Embryonic facial prominence (tissue), 1 donor: ENCODE results near the gene HHAT.
"Not testable (repeated sequence)": the region's sequence is repeated elsewhere in the genome, so short reads cannot be mapped to it uniquely, and the experiment has no call there.

ENCODE experiments used
- DNase-seq: peaks from one replicate; pipeline ENCODE4 v3.0.0-alpha.2; 2016; ENCODE audit errors: extremely low spot score

The HHAT gene

DNA sequence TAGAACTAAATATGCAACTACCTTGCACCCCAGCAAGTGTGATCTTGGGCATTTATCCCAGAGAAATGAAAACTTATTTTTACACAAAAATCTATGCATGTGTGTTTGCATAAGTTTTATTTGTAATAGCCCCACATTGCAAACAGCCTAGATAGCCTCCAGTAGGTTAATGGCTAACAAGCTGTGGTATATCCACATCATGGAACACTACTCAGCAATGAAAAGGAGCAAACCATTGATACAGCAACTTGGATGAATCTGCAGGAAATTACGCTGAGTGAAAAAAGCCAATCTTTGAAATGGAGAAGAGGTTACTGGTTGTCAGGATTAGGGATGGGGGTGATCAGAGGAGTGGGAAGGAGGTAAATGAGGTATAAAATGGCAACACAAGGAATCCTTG, 67.8 kb downstream of the HHAT start:
- DNase-seq, result no peak

DNA sequence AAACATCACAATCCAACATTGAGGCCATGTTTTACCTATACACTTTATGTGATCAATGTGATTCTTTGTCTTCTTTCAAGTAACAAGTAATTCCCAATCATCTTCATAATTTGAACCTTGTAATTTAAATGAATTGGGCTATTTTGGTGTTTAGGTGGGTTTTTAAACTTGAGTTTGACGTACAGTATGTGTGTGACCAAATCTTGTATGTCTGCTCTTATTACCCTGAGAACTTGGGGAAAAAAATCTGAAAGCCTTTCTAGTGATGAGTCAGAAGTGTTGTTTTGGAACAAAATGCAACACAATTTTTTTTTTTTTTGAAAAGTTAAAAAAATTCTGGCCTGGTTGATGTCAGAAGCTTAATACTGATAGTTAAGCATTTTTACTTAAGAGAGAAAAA, 68.5 kb downstream of the HHAT start:
- DNase-seq, result no peak

DNA sequence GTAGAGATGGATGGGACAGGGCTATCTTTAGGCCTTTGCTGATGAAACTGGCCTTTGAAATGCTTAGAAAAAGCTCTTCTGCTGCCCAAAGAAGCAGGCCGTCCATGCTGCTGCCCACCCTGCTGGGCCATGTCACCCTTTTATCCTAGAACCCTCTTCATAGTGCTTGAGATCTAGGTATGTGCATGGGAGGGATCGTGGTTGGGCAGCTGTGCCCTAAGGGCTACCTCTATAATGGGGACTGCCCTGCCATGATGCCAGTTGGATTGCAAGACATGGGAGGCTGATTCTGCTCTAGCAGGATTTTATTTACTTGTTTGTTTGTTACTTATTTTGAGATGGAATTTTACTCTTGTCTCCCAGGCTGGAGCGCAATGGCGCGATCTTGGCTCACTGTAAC, 69.0 kb downstream of the HHAT start:
- DNase-seq, result no peak

DNA sequence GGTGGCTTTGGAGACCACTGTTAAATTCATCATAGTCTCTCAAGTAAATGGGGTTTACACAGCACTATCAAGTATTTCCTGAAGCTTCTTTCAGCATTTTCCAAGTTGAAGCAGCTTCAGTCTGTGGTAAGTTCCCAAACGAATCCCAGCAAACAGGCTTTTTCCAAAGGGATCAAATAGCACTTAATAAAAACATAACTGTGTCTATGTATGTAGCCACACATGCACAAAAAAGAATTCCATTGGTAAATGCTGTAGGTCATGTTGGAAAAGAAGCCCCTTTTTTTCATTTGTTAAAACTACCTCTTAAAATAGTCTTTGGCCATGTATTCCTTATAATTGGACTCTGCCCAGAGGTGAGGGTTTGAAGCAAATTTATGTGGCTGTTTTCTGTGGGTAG, 69.8 kb downstream of the HHAT start:
- no peak for DNase-seq

DNA sequence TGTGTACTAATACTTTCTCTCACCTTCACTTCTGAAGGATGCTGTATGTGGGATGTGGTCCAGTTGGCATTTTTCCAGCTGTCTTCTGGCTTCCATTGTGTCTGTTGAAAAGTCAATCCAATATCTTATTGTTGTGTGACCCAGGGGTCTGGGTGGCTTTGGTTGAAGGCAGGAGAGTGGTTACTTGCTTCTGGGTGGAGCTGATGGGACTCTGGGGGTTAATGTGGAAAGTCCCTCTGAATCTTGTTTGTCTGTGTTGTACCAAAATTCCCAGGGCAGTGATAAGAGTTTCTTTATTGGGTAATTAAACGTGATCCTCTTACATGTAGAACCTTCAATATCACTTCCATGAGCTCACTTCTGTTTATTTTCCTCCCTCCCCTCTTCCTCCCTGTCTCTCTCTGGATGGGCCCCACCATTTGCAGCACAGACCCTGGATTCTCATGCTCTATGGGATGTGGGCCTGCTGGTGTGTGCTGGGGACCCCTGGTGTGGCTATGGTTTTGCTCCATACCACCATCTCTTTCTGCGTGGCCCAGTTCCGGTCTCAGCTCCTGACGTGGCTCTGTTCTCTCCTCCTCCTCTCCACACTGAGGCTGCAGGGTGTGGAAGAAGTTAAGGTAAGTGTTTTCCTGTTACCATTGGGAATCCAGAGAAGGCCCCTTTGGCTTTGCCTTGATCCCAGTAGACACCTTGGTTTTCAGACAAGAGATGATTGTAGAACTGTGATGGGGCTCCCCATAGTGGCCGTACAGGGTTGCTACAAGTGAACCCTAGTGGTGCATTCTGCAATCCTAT, 71.5 kb downstream of the HHAT start:
- DNase-seq, result no peak

DNA sequence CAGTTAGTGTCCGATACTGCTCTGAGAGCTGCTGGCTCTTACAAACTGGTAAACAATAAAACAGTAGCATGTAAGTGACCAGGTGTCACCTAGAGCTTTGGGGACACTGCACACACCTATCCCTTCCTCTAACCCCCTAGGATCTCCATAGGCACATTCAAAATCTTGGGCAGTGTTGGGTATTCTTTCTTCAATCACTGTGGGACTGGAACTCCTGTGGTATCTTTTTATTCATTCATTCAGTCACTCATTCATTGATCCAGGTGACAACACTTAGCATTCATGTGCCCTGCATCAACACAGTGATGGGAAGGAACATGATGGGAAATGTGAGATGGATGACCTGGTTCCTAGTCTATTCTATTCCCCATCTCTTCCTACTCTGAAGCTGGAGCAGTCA, 73.9 kb downstream of the HHAT start:
- DNase-seq, result no peak

DNA sequence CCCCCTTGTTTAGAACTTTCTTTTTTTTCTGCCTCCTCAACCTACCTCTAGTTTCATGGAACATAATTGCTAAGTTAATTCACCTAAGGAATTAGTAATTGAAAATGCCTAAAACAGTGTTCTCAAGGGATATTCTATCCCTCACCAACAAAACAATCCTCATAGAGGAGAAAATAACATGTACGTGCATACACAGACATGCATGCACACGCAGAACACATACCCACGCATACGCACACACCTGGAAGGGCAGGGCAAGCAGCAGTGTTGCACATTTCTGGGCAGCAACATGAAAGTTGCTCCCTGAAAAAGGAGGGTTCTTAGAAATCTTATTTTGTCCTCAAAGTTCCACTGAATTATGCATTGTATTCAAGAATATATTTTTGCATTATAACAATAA, 76.6 kb downstream of the HHAT start:
- DNase-seq, result no peak

DNA sequence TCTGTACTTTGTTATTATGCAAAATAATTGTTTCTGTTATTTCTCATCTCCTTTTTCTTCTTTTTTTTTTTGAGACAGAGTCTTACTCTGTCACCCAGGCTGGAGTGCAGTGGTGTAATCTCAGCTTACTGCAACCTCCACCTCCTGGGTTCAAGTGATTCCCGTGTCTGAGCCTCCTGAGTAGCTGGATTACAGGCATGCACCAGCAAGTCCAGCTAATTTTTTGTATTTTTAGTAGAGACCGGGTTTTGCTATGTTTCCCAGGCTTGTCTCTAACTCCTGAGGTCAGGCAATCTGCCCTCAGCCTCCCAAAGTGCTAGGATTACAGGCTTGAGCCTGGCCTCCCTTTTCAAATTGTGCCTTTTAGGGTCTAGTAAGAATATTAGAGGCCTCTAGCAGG, 77.6 kb downstream of the HHAT start:
- DNase-seq, result not testable (repeated sequence)

DNA sequence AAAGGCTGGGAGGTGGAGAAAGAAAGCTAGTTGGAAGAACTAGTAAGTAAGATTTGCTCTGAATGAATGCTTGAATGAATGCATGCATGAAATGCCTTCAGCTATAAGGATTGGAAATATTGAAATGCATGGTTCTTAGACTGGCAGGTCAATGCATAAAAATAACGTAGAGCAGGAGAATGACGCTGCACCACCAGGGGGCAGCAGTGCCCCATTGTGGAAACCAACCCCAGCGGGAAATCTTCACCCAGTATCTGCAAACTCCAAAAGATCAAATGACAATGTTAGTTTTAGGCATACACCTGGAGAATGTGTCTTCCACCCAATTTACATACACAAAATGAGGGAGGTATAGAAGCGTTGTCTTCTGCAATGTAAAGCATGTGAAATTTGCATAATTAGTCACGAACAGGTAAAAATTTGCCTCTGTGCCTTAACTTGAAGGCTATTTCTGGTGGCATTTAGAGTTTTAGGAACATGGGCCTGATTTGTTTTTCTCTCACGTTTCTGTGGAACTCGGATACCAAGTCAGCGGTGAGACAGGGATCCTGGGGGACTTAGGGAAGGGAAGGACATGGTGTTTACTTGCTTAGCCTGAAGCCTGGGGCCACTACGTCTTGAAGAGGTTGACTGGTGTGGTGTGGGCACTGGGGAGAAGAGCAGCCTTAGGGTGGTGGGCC, 78.6 kb downstream of the HHAT start:
- no peak for DNase-seq

DNA sequence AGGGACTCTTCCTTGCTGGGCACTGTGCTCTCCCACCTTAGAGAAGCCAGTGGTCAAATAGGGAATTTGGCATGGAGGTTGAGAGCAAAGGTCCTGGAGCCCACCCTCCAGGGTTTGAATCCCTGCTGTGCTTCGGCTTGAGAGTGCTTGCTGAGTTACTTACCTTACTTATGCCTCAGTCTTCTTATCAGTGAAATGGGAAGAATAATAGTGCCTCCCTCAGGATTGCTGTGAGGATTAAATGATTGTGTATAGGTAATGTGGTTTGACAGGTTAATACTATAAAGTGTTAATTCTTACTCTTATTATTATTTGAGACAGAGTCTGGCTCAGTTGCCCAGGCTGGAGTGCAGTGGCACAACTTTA, 79.2 kb downstream of the HHAT start:
- DNase-seq, result no peak

DNA sequence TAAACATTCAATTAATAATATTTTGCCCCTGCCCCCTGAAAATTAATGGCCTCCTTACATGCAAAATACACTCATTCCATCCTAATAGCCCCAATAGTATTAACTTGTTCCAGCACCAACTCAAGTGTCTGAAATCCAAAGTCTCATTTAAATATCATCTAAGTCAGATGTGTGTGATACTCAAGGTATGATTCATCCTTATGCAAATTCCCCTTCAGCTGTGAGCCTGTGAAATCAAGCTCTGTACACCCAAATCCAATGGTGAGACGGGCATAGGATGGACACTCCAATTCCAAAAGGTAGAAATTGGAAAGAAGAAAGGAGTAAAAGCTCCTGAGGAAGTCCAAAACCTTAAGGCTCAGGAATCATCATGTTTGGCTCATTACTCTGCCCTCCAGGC, 83.5 kb downstream of the HHAT start:
- no peak for DNase-seq

DNA sequence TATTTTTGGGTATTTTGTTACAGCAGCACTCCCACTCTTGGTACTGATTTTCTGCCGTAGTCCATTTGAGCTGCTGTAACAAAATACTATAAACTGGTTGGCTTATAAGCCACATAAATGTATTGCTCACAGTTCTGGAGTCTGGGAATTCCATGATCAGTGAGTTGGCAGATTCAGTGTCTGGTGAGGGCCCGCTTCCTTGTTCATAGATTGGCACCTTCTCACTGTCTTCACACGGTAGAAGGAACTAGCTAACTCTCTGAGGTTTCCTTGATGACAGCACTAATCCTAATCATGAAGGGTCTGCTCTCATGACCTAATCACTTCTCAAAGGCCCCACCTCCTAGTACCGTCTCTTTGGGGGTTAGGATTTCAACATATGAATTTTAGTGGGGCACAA, 85.2 kb downstream of the HHAT start:
- DNase-seq, result no peak

DNA sequence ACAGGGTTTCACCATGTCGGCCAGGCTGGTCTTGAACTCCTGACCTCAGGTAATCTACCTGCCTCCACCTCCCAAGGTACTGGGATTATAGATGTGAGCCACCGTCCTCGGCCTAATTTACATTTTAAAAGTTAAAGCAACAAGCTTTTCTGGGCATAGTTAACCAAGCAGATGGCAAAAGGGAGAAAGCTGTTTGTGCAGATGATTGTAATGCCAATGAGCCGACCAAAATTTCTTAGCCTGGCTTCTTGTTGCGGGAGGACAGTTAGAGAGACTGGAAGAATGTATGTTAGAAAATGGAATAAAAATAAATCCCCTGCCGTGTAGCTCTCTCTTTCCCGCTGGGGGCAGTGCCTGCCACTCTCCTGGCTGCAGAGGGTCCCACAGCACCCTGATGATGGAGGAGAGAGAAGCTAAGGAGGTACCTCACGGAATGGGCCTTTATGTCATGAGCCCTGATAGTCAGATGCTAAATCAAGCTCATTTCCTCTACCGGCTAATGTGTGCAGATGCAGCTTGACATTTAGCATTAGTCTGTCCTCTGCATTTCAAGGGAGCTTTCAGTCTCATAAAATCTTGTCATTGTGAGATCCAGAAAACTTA, 87.2 kb downstream of the HHAT start:
- no peak for DNase-seq

DNA sequence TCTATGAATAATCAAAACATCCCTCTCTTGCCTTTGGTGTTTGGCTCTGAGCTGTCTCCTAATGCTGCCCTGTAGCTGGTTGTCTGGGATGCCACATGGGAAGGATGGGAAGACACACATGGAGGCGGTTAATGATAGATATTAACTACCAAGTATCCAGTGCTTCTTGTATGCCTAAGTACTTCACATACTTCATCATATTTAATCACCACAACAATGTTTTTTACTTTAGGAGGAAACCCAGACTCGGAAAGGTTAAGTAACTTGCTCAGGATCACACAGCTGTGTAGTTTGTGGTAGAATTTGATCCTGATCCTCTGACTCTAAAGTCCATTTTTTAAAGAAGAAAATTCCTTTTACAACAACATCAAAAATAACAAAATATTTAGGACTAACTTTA, 88.0 kb downstream of the HHAT start:
- no peak for DNase-seq

DNA sequence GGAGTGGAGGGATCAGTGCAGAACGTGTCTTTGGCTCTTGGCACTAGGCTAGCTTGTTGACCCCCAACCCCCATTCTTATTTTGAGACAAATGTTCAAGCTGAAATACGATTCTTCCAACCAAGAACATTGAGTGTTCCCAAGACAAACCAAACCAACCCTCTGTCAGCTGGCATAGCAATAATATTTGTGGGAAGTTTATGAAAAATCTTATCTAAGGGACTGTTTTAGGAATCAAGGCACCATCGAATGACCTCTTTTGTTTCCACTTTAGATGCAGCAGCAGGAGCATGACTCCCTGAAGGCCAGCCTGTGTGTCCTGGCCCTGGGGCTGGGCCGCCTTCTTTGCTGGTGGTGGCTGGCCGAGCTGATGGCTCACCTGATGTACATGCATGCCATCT, 89.2 kb downstream of the HHAT start:
- no peak for DNase-seq

DNA sequence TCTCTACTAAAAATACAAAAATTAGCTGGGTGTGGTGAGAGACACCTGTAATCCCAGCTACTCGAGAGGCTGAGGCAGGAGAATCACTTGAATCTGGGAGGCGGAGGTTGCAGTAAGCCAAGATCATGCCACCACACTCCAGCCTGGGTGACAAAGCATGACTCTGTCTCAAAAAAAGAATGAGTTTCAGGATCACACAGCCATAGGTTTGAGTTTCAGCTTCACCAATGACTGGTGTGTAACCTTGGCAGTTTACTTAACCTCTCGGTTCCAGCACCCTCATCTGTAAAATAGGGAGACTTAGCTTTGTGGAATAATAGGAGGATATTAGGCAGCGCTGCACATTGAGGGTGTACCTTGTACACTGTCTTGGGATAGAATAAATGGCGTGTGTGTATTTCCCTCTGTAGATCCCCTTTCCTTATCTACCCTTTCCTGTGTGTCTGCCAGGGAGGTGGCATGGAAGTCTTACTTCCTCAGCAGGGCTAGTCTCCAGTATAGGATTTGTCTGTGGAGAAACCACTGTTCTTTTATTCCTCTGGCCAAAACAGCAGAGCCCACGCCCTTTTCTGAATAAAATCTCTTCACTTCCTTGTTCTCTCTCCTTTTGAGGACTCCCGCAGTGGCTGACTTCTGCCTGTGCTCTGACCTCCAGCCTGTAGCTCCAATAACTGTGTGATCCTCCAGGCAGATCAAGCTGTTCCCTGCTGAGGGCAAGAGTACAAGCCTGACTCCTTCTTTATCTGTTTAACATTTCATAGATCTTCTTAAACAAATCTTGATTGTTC, 90.4 kb downstream of the HHAT start:
- DNase-seq, result no peak

DNA sequence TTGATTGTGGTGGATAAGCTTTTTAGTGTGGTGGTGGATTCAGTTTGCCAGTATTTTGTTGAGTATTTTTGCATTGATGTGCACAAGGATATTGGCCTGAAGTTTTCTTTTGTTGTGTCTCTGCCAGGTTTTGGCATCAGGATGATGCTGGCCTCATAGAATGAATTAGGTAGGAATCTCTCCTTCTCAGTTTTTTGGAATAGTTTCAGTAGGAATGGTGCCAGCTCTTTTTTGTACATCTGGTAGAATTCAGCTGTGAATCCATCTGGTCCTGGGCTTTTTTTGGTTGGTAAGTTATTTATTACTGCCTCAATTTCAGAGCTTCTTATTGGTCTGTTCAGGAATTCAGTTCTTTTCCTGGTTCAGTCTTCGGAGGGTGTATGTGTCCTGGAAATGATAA, 98.0 kb downstream of the HHAT start:
- DNase-seq, result not testable (repeated sequence)

DNA sequence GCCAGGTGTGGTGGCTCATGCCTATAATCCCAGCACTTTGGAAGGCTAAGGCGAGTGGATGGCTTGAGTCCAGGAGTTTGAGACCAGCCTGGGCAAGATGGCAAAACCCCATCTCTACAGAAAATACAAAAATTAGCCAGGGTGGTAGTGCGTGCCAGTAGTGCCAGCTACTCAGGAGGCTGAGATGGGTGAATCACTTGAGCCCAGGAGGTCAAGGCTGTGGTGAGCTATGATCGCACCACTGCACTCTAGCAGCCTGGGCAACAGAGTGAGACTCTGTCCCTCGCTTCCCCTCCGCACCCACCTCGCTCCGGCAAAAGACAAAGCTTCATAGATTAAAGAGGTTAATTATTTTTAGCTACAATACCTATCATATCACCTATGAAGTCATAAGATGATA, 100.0 kb downstream of the HHAT start:
- DNase-seq, result no peak

DNA sequence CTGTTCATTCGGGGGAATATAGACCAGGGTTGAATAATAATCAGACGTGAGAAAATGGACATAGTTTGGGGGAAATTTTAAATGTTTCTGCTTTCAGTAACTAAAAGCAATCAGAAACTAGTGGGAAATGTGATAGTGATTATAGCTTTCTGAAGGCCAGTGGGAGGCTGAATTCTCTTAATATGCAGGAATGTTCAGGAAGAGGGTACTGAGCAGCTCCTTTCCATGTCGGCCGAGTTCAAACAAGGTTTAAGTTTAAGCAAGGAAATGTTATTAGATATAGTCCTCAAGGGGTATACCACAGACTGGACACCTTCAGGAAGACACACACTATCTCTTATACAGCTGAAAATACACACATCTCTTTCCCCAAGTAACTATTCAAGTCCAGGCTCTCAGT, 105.5 kb downstream of the HHAT start:
- no peak for DNase-seq

DNA sequence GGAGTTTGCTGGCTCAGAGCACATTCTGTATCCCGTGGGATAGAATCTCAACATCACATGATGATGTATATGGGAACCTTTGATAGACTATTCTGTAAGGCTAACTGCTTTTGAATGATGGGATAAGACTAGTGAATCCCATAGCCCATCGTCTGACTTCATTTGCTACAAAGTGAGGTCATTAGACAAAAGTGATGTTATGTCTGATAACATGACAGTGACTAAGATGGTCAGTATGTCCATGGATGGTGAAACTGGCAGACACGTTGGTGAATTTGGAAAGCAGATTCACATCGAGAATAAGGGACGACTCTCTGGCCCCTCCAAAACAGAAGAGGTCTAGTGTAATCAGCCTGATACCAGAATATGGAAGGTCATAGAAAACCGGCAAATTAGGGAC, 108.4 kb downstream of the HHAT start:
- no peak for DNase-seq

DNA sequence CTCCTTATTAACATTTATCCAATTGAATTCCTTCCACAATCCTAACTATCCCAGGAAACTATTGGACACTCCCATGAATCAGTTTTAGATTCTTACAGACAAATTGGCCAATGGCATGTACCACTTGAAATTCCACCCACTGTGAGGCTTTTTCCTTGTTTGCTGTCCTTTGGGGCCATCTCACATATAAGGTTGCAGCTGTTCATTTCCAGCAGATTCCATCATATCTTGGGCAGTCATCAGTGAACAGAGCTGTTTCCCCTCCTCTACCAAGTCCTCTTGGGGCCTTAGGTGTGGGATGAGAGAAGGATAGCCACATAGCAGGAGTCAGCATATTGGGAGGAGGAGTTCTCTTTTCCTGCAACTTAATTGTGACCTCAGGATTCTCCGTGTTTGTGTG, 109.1 kb downstream of the HHAT start:
- no peak for DNase-seq
